Measurements from ENCODE around the gene ITPR3.
A peak's percentile ranks its signal among the peaks of the same experiment; 100 is the strongest.

Gene ITPR3

DNA sequence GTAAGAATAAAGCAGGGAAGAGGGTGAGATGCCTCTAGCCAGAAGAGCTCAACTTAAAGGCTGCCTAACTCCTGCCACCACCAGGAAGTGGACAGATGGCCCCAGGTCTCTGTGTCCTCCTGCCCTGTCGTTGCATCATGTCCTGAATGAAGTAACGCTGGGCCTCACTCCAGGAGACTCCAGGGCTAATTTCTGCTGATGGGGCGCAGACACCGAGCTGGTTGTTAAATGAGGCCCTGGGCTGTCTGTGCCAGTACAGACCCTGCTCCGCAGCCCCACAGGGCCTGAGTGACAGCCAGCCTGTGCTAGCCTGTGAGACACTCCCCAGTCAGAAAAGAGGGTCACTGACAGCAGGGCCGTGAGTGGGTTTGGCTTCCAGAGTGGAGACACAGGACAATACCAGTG lies 119.1 kb downstream of the ITPR3 start:
- no peak for DNase-seq

DNA sequence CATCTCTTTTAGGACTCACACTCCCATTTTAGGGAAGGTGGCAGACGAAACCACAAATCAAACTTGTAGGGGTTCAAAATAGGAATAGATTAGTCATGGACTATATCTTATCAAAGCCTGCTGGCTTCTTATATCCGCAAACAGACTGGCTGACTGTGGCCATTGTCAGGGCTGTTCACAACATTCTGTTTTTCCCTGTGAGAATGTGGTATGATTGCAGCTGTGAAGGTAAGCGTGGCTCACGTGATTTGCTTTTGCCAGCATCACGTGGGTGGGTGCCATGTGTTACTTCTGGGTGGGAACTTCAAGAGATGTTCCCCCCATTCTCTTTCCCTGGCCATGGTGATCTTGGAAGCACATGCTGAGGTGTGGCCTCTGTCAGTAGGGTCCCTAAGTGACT lies 119.7 kb downstream of the ITPR3 start:
- no peak for DNase-seq

DNA sequence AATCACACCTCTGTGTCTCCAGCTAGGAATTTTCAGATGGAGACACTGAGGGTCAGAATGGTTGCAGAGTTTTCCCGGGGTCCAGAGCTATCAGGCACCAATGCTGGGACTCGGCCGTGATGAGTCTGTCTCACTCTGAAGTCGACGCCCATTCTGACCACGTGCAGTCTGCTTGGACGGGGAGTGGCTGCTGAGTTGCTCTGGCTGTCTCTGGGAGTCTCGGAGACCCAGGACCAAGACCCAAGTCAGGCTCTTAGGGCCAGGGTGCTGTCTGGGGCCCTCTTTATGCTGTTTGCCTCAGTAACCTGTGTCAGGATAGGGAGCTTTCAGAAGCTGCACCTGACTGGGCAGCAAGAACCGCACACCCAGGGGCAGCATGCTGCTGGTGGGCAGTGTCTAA lies 121.0 kb downstream of the ITPR3 start:
- no peak for DNase-seq

DNA sequence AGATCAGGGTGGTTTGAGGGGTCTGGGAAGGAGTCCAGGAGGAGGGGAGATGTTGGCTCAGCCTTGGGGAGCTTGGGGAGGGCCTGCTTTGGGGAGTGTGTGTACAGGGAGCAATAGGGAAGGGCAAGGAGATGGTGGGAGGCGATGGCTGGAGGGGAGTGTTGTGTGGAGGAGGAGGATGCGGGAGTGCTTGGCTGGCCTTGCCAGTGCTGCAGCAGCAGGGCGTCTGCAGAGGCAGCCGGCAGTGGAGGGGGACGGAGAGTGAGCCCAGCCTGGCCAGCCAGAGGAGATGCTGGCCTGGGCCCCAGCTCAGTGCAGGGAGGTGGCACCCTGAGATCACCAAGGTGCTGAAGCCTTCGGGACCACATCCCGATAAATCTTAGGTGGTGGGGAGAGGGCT lies 121.7 kb downstream of the ITPR3 start:
- DNase-seq: no peak

DNA sequence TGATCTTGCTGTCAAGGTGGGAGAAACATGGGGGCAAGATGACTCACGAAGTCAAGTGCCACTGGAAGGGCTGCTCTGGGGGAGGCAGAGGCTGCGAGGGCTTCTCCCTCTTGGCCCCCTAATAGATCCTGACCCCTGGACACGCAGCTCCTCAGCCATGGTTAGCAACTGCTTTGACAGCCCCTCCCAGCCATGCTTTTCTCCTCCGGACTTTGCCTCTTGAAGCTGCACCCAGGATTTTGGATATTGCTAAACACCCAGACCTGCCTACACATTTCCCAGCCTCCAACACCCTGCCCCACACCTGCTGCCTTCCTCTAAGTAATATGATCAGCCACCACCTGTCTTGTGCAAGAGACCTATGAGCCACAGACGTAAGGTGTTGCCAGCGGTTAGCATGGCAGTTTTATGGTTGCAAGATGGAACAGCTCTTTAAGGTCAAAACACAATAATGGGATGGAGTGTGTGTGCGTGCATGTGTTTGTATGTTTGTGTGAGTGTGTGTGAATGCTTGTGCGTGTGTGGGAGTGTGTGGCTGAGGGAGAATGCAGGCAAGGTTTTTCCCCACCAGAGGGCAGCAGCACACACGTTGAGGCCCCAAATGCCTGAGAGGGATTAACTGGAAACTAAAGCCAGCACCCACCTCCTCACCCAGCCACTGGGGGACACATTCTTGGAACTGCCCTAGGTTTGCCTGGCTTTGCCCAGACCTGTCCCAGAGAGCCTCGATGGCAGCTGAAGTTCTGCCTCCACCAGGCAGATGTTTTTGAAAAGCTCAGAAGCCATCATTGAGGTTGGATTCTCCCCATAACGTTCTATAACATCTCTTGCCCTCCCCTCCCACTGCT lies 123.1 kb downstream of the ITPR3 start:
- DNase-seq: peak; percentile 91

DNA sequence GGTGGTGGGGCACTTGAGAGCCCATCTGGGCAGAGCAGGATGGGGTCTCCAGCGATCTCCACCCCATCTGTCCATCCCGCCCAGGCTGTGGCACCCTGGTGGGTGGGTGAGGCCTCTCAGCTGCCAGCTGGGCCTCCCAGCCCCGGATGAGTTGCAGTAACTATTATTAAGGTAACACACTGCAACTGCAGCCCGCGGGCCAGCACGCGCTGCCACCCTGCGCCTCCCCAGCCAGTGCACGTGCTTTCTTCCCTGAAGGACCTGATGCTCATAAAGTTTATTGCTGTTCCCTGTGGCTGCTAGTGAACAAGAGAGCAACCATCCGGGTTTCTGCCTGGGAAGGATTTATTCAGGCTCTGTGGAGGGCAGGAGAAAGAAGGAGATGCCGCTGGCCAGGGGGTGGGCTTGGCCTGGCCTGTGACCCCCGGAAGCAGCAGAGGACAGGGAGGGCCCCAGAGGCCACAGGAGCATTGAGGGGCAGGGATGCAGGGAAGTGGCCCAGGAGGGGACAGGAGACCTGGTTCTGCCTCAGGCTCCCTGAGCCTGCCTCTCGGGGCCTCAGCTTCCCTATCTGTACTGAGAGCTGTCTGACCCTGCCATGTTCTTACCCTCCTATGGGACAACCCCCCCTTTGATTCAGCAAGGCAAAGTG lies 123.9 kb downstream of the ITPR3 start:
- no peak for DNase-seq

DNA sequence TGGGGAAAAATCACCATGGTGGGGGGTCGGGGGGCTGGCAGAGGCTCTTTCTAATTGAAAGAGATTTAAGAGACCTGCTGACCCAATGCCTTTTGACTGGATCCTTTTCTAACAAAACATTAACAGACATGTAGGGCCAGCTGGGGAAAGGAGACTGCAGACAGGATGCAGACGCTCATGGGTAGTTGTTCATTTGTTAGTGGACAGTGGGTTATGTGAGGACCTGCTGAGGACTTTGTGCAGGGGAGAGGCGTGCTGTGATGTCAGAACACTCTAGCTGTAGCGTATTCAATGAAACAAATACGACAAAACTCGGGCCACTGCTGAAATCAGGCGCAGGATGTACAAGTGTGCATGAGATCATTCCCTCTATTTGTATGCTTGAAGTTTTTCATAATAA lies 124.4 kb downstream of the ITPR3 start:
- no peak for DNase-seq
